ENCODE results near the gene RUFY1.
"Not testable (repeated sequence)": the region's sequence is repeated elsewhere in the genome, so short reads cannot be mapped to it uniquely, and the experiment has no call there.

The RUFY1 gene

DNA sequence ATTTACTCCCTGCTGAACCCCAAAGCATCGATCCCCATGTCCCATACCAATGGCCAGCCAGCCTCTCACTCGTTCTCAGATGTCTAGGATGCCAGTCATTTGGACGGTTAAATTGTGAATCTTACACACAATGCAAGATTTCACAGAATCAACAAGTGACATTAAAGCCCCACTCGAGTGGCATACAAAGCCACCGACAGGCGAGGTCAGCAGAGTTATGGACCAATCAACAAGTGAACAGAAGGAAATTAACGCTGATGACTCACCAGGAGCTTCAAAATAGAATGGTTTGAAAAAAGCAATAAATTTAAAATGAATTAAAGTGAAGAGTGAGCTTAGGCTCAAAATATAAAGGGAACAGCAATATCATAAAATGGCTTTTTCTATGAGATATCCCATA, 8.2 kb upstream of the RUFY1 start:
- no peak for FAIRE-seq

GRCh38 chr5:179543275-179543674, 7.1 kb upstream of the RUFY1 start:
- not testable (repeated sequence) for FAIRE-seq

GRCh38 chr5:179553006-179553405, 2.7 kb downstream of the RUFY1 start:
- no peak for FAIRE-seq

DNA sequence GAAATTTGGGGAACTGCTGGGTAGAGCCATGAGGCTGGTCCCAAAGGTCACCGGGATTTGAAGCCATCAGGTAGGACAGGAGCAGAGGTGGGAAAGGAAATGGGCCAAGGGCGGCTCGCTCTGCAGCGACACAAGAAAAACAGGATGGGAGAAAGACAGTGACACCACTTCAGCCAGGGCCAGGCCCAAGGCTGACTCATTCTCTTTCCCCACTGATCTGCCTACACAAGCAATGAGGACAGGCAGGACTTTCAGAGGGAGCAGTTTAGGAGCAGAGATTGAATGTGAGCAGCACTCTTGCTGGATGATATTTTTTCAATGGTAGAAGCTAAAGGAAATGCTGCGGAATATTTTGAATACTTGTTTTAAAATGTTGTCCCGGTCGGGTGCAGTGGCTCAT, 3.5 kb downstream of the RUFY1 start:
- no peak for FAIRE-seq

DNA sequence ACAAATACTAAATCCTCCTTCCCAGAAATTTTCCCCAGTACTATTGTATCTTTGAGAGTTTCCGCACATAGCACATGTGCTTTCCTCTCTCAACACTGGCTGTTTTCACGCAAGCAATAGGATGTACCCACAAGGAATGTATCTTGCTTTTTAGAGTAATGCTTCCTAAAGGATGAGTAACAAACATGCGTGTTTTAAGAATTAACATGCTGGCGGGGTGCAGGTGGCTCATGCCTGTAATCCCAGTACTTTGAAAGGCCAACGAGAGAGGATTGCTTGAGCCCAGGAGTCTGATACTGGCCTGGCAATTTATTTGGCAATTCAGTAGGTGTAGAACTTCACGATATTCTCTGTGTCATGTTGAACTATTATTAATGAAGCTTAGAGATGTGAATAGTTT, 4.6 kb downstream of the RUFY1 start:
- no peak for FAIRE-seq

GRCh38 chr5:179558261-179558799, 8.0 kb downstream of the RUFY1 start:
- not testable (repeated sequence) for FAIRE-seq

DNA sequence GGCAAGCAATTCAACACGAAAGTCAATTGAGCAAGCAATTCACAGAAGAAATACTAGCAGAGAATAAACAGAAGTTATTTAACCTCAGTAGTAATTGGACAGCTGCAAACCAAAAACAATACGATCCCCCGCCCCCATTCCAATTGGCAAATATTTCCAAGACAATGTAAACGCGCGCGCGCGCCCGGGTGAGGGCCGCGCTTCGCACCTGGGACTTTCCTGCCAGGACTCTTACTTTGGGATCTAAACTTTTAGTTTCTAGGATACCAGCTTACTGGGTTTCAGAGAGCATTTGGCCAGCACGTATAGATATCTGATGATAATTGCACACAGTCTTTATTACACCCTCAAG, 8.6 kb downstream of the RUFY1 start:
- FAIRE-seq, result no peak

DNA sequence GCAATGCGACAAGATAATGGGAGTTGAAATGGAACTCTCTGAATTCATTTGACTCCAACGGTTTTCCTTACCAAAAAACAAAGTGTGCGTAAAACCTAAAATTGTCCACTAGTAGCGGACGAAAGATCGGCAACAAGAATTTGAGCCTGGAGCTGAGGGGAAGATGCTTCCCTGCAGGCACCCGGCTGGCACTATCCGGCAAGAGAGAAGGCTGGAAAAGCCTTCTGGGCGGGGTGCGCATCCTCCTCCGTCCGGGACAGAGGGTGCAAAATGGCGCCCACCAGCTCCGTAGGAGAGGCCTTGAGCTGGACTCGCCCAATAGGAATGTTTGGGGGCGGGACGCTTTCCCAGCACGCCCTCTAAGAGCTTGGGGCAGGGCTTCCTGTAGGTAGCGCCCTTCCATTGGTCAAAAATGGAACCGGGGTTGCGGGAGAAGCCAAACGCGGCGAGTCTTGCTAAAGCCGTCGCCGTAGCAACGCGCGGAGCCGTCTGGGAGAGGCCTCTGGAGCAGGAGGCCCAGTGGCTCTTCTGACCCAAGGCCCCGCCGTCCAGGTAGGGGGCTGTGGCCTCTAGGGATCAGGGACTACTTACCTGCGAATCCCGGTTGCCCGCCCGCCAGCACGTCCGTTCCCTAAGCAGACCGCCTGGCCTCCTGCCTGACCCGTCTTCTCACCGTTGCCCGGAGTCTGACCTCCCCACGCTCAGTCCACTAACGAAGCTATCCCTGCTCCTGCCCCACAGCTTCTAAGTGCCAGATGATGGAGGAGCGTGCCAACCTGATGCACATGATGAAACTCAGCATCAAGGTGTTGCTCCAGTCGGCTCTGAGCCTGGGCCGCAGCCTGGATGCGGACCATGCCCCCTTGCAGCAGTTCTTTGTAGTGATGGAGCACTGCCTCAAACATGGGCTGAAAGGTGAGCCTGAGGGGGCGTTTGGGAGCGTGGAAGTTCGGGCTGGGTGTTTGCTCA, 9.2 kb downstream of the RUFY1 start:
- FAIRE-seq, result no peak

GRCh38 chr5:179564526-179564925, 14.2 kb downstream of the RUFY1 start:
- no peak for FAIRE-seq

DNA sequence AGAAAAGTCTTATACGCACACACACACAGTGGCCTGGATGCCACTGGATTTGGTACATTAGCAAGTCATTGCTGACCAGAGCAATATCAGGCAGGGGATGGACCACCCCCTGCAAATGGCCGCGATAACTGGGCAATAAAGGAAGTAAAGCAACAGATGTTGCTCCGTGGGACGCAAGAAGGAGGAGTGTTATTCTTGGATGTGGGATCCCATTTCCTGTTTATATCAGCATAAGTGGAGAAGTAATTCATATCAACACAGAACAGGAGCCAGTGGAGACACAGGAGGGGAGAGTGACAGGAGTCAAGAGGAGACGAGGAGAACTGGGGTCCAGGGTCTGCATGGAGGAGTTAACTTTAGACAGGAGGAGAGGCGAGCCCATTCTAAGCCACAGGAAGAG, 18.4 kb downstream of the RUFY1 start:
- FAIRE-seq, result no peak

- FAIRE-seq, result no peak
Measured at GRCh38 chr5:179572386-179572785, 22.0 kb downstream of the RUFY1 start.

DNA sequence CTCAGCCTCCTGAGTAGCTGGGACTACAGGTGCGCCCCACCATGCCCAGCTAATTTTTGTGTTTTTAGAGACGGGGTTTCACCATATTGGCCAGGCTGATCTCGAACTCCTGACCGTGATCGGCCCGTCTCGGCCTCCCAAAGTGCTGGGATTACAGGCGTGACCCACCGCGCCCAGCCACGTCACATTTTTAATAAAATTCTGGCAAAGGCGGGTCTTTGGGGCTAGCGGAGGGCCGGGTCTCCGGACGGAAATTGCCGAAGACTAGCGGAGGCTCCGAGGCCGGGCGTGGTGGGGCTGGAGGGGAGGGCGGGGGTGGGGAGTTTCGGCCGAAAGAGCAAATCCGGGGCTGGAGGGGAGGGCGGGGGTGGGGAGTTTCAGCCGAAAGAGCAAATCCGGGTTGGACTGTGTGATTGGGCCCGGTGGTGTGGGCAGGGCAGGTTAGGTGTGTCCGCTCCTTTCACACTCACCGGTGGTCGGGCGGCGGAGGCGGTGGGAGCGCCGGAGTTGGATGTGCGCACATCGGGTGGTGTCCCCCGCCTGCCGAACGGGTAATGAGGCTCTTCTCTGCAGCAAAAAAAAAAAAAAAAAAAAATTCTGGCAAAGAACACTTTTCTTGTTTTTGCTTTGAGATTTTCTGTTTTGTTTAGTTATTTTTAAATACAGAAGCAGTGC, 27.1 kb downstream of the RUFY1 start:
- no peak for FAIRE-seq

GRCh38 chr5:179585941-179586401, 35.6 kb downstream of the RUFY1 start:
- FAIRE-seq, result no peak

DNA sequence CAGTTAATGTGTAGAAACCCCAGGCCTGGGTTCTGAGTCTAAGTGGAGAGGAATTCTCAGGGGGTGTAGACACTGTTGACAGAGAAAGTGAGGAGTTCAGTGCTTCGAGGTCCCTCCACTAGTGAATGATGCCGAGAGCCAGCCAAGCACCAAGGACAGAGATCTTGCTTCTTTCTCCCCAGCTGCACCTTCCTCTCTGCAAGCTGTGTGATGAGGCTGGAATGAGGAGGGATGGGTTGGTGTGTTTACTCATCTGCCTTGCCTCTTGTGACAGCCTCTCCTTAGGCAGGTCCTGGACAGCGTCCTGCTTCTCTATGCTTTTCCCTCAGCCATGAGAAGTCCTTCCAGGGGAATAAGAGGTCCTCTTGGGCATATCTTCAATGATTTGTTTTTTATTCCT, 37.8 kb downstream of the RUFY1 start:
- FAIRE-seq, result no peak

DNA sequence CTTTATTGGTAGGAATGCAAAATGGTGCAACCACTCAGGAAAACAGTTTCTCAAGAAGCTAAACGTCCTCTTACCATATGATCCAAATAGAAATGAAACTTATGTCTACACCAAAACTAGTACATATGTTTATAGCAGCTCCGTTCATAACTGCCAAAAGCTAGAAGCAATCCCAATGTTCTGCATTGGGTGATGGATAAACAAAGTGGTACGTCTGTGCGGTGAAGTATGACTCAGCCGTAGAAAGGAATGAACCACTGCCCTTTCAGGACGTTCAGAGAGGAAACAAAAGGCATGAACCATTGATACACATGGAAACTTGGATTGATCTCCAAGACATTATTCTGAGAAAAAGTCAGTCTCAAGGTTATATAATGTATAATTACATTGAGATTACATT, 45.6 kb downstream of the RUFY1 start:
- no peak for FAIRE-seq

- FAIRE-seq, result no peak
Measured at GRCh38 chr5:179596421-179596820, 46.1 kb downstream of the RUFY1 start.

DNA sequence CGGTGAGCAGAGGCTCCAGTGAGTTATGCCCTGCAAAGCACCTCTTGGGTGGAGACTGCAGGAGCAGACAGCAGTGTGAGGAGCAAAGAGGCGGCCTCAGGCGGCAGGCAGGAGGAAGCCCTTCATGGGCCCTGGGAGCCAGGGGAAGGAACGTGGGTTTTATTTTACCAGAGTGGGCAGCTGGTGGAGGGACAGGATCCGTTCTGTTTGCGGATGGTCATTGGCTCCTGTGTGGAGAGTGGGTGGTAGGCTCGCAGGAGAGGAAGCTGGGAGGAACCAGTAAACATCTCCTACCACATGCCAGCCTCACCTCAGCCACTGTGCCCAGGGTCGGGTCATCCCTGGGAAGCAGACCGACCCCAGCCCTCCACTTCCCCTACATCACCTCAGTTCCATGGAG, 48.7 kb downstream of the RUFY1 start:
- no peak for FAIRE-seq

DNA sequence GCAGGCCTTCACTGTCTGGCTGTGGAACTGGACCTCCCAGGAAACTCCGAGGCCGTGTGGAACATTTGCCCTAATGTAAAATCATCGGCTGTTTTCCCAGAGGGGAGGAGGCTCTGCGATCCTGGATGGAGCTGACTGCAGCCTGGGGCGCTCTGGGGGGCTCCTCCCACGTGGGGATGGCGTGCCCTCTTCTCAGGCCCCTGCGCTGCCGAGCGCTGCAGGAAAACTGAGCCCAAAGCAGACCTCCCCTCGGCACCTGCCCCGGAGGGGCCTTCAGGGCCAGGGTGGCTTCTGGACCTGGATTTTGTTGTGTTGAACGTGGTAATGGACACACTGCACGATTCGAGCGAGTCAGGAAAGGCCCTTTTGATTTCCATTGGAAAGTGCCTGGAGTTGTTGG, 49.2 kb downstream of the RUFY1 start:
- FAIRE-seq, result no peak

GRCh38 chr5:179599973-179600372, 49.6 kb downstream of the RUFY1 start:
- no peak for FAIRE-seq

DNA sequence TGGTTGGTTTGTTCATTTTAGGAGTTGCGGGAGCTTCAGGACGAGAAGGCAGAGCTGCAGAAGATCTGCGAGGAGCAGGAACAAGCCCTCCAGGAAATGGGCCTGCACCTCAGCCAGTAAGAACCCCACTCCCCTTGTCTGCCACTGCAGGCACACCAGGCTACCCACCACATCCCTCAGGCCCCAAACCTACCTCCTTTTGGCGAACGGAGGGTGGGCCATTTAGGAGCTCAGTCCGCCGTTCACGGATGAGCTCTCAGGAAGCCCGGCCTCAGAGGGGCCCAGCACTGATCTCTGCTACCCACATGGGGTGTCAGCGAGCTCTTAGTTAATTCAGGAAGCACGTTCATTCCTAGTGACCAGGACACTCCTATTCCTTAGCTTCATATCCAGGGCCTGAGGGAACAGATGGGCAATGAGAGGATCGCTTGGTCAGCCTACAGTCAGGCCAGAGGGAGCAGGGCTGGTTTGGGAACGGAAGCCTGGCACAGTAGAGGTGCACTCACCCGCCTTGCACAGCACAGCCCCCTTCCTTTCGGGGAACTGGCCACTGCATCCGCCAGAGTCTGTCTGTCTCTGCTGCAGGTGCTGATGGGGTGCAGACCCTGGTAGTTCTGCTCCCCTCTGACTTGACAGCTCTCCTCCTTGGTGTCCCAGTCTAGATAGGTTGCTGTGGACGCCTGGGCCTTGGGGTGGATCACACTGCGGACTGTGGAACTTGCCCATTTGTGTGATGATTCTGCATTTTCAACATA, 51.7 kb downstream of the RUFY1 start:
- FAIRE-seq, result no peak

DNA sequence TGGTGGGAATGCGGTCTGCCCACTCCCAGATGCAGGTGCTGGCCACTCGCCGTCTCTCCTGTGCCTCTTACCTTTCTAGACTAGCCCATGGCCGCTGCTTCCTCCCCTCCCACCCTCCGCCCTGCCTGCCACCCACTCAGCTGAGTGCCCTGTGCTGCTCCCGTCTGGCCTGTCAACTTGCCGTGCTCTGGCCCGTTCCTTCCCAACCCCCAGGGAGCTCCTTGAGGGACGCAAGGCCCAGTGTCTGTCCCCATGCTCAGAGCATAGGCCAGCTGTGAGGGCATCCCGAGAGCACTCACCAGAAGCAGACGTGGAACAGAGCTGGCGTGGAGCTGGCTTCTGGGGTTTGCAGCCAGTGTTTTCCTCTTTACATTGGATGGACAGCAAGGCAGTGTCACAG, 53.0 kb downstream of the RUFY1 start:
- no peak for FAIRE-seq

DNA sequence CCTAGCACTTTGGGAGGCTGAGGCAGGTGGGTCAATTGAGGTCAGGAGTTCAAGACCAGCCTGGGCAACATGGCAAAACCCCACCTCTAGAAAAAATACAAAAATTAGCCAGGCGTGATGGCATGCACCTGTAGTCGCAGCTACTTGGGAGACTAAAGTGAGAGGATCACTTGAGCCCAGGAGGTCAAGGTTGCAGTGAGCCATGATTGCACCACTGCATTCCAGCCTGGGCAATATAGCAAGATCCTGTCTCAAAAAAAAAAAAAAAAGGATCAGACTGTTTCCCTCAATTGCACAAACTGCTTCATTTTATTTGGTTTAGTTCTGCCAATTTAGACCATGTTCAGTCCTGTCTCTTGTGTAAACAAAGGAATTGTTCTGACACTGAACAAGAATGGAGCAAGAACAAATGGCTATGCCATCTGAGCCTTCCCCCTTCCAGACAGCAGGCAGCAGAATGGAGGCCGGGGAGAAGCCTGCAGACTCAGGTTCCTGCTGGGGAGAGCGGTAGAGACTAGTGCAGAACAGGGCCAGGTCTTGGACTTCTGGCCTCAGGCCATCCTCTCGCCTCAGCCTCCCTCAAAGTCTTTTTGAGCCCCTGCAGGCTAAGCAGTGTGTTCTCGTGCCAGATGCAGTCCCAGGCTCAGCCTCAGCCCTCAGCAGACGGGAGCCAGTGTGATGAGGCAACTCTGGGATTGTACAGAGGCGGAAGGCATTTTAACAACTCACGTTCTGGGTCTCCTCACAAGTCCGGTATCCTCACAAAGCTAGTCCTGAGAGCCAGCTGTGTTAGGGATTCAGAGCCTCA, 54.9 kb downstream of the RUFY1 start:
- no peak for FAIRE-seq
